ENCODE results near the gene TDRD9. TPM values are rescaled to one million over a fixed set of nuclear protein-coding genes. Genes with fewer than 3 reads are reported as not detected.

TDRD9 gene
- total and polyA plus RNA-seq, 2 donors from 2014 or later, result 1.6 to 6.6 TPM

GRCh38 chr14:103898711-103899110, 29.5 kb upstream of the TDRD9 start:
- Histone ChIP-seq H3K9me3 (ENCODE audit: control insufficient read depth in 2 of 3, insufficient read depth in 1 of 3, low read length in 3 of 3) (no peaks in the 10 kb centered on the region), H3K27ac (ENCODE audit: low read depth in 2 of 2, low read length in 2 of 2) (no peak overlapping the region), H3K9ac (ENCODE audit: low read length in 3 of 3) (no peak overlapping the region), H3K36me3 (ENCODE audit: control insufficient read depth in 2 of 3, insufficient read depth in 3 of 3, low read length in 3 of 3) (no peaks in the 10 kb centered on the region), H3K4me3 (ENCODE audit: low read length in 3 of 3) (no peak overlapping the region), H3K4me1 (ENCODE audit: control insufficient read depth in 2 of 3, insufficient read depth in 2 of 3, low read depth in 1 of 3, low read length in 3 of 3) (peaks cover 0 to 25% (median 13%) of the 10 kb centered on the region in 3 donors), H3K27me3 (ENCODE audit: control insufficient read depth, insufficient read depth, low read length) (no peaks in the 10 kb centered on the region)
- FAIRE-seq, result no peak
- no peak for DNase-seq
- TF ChIP-seq CTCF (IDR thresholded peaks at IDR 0.05; ENCODE audit: borderline replicate concordance, extremely low read depth, insufficient read depth), result no peak
- intact Hi-C loops (cut with DNase I), result no loop called here

GRCh38 chr14:103899316-103899715, 28.9 kb upstream of the TDRD9 start:
- no peak overlapping the region for H3K4me3 ChIP-seq (ENCODE audit: low read length in 3 of 3)
- H3K36me3 ChIP-seq (ENCODE audit: control insufficient read depth in 2 of 3, insufficient read depth in 3 of 3, low read length in 3 of 3), result no peaks in the 10 kb centered on the region
- no peak overlapping the region for H3K9ac ChIP-seq (ENCODE audit: low read length in 3 of 3)
- no peaks in the 10 kb centered on the region for H3K9me3 ChIP-seq (ENCODE audit: control insufficient read depth in 2 of 3, insufficient read depth in 1 of 3, low read length in 3 of 3)
- TF ChIP-seq CTCF (IDR thresholded peaks at IDR 0.05; ENCODE audit: borderline replicate concordance, extremely low read depth, insufficient read depth), result no peak
- peaks cover 0 to 24% (median 13%) of the 10 kb centered on the region in 3 donors for H3K4me1 ChIP-seq (ENCODE audit: control insufficient read depth in 2 of 3, insufficient read depth in 2 of 3, low read depth in 1 of 3, low read length in 3 of 3)
- H3K27ac ChIP-seq (ENCODE audit: low read depth in 2 of 2, low read length in 2 of 2), result no peak overlapping the region
- intact Hi-C loops (cut with DNase I), result no loop called here
- no peaks in the 10 kb centered on the region for H3K27me3 ChIP-seq (ENCODE audit: control insufficient read depth, insufficient read depth, low read length)
- no peak for DNase-seq
- no peak for FAIRE-seq

- Histone ChIP-seq H3K27me3 (ENCODE audit: control insufficient read depth, insufficient read depth, low read length) (no peaks in the 10 kb centered on the region), H3K9me3 (ENCODE audit: control insufficient read depth in 2 of 3, insufficient read depth in 1 of 3, low read length in 3 of 3) (no peaks in the 10 kb centered on the region), H3K9ac (ENCODE audit: low read length in 3 of 3) (no peak overlapping the region), H3K4me3 (ENCODE audit: low read length in 3 of 3) (no peak overlapping the region), H3K36me3 (ENCODE audit: control insufficient read depth in 2 of 3, insufficient read depth in 3 of 3, low read length in 3 of 3) (no peaks in the 10 kb centered on the region), H3K4me1 (ENCODE audit: control insufficient read depth in 2 of 3, insufficient read depth in 2 of 3, low read depth in 1 of 3, low read length in 3 of 3) (peaks cover 0 to 18% (median 13%) of the 10 kb centered on the region in 3 donors), H3K27ac (ENCODE audit: low read depth in 2 of 2, low read length in 2 of 2) (no peak overlapping the region)
- FAIRE-seq (no peak), DNase-seq (peak in 2 of 5 donors; percentile 41 to 61)
- TF ChIP-seq CTCF (IDR thresholded peaks at IDR 0.05; ENCODE audit: borderline replicate concordance, extremely low read depth, insufficient read depth), result no peak
- intact Hi-C loops (cut with DNase I), result no loop called here
Observed at GRCh38 chr14:103899833-103900232, 28.4 kb upstream of the TDRD9 start.

- H3K27me3 ChIP-seq (ENCODE audit: control insufficient read depth, insufficient read depth, low read length), result no peaks in the 10 kb centered on the region
- H3K9me3 ChIP-seq (ENCODE audit: control insufficient read depth in 2 of 3, insufficient read depth in 1 of 3, low read length in 3 of 3), result no peaks in the 10 kb centered on the region
- H3K36me3 ChIP-seq (ENCODE audit: control insufficient read depth in 2 of 3, insufficient read depth in 3 of 3, low read length in 3 of 3), result no peaks in the 10 kb centered on the region
- no peak for TF ChIP-seq CTCF (IDR thresholded peaks at IDR 0.05; ENCODE audit: borderline replicate concordance, extremely low read depth, insufficient read depth)
- no peak overlapping the region for H3K9ac ChIP-seq (ENCODE audit: low read length in 3 of 3)
- intact Hi-C loops (cut with DNase I), result no loop called here
- peaks cover 0 to under 1% (median 0%) of the 10 kb centered on the region in 3 donors for H3K4me1 ChIP-seq (ENCODE audit: control insufficient read depth in 2 of 3, insufficient read depth in 2 of 3, low read depth in 1 of 3, low read length in 3 of 3)
- no peak overlapping the region for H3K4me3 ChIP-seq (ENCODE audit: low read length in 3 of 3)
- no peak overlapping the region for H3K27ac ChIP-seq (ENCODE audit: low read depth in 2 of 2, low read length in 2 of 2)
- peak in 1 of 5 donors; percentile 15 for DNase-seq
- FAIRE-seq, result no peak
Observed at GRCh38 chr14:103904493-103905107, 23.7 kb upstream of the TDRD9 start.
